IMR-90 (cell line): ENCODE results near the gene PCCB.

Experiments
- TF ChIP-seq, protein P1 (sequence below): conservative IDR thresholded peaks from 2 replicates; pipeline ENCODE4 v1.5.1; 2012; ENCODE audit warnings: mild to moderate bottlenecking, low read depth, low read length, improper control_type of control experiment
- TF ChIP-seq, protein P2 (sequence below): fragments of 150-350 bp; IDR thresholded peaks from 2 replicates; pipeline ENCODE4 v1.6.1; 2017; ENCODE audit warnings: mild to moderate bottlenecking, antibody characterized with exemption, low read length, low read depth

DNA sequence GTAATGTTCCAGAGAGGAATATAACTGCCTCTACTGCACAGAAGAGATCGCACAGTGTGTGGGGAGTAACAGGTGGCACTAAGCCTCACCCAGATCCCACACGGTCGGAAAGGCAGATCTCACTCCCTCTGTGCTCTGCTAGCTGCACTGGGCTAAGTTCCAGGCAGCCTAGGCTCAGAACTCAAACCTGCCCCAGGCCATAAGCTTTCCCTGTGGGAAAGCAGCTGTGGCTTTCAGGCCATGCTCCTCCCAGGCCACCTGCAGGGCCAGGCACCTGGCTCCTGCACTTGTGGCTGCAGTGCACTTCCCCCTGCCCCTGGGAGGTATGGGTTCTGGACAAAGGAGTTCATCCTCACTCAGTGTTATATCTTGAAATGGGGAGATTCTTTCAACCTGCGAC is 27.5 kb downstream of the PCCB start:
- TF ChIP-seq, protein P1, sequence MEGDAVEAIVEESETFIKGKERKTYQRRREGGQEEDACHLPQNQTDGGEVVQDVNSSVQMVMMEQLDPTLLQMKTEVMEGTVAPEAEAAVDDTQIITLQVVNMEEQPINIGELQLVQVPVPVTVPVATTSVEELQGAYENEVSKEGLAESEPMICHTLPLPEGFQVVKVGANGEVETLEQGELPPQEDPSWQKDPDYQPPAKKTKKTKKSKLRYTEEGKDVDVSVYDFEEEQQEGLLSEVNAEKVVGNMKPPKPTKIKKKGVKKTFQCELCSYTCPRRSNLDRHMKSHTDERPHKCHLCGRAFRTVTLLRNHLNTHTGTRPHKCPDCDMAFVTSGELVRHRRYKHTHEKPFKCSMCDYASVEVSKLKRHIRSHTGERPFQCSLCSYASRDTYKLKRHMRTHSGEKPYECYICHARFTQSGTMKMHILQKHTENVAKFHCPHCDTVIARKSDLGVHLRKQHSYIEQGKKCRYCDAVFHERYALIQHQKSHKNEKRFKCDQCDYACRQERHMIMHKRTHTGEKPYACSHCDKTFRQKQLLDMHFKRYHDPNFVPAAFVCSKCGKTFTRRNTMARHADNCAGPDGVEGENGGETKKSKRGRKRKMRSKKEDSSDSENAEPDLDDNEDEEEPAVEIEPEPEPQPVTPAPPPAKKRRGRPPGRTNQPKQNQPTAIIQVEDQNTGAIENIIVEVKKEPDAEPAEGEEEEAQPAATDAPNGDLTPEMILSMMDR = no peak
- TF ChIP-seq, protein P2, sequence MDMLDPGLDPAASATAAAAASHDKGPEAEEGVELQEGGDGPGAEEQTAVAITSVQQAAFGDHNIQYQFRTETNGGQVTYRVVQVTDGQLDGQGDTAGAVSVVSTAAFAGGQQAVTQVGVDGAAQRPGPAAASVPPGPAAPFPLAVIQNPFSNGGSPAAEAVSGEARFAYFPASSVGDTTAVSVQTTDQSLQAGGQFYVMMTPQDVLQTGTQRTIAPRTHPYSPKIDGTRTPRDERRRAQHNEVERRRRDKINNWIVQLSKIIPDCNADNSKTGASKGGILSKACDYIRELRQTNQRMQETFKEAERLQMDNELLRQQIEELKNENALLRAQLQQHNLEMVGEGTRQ = no peak
